ENCODE data around the gene MAML2.

MAML2 gene

DNA sequence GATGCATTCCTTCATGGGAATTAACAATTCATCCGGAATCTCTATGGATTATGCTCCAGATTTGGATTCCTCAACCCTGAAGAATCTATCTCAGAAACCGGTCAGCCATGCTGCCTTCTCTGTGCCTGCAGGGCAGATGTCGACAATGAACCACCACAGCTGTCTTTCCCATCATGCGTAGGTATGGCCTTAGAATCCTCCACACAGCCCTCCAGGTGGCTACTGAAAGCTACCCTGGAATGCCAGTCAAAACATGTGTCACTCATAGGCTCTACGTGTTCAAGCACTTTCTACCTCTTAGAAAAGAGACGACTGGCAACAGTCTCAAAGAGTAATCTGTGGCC lies 19.4 kb downstream of the MAML2 start:
- TF ChIP-seq, protein P1, sequence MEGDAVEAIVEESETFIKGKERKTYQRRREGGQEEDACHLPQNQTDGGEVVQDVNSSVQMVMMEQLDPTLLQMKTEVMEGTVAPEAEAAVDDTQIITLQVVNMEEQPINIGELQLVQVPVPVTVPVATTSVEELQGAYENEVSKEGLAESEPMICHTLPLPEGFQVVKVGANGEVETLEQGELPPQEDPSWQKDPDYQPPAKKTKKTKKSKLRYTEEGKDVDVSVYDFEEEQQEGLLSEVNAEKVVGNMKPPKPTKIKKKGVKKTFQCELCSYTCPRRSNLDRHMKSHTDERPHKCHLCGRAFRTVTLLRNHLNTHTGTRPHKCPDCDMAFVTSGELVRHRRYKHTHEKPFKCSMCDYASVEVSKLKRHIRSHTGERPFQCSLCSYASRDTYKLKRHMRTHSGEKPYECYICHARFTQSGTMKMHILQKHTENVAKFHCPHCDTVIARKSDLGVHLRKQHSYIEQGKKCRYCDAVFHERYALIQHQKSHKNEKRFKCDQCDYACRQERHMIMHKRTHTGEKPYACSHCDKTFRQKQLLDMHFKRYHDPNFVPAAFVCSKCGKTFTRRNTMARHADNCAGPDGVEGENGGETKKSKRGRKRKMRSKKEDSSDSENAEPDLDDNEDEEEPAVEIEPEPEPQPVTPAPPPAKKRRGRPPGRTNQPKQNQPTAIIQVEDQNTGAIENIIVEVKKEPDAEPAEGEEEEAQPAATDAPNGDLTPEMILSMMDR (conservative IDR thresholded peaks at IDR 0.05), result no peak
- no peak for TF ChIP-seq ZFX (IDR thresholded peaks at IDR 0.05)
- no peak overlapping the region for H3K27ac ChIP-seq

DNA sequence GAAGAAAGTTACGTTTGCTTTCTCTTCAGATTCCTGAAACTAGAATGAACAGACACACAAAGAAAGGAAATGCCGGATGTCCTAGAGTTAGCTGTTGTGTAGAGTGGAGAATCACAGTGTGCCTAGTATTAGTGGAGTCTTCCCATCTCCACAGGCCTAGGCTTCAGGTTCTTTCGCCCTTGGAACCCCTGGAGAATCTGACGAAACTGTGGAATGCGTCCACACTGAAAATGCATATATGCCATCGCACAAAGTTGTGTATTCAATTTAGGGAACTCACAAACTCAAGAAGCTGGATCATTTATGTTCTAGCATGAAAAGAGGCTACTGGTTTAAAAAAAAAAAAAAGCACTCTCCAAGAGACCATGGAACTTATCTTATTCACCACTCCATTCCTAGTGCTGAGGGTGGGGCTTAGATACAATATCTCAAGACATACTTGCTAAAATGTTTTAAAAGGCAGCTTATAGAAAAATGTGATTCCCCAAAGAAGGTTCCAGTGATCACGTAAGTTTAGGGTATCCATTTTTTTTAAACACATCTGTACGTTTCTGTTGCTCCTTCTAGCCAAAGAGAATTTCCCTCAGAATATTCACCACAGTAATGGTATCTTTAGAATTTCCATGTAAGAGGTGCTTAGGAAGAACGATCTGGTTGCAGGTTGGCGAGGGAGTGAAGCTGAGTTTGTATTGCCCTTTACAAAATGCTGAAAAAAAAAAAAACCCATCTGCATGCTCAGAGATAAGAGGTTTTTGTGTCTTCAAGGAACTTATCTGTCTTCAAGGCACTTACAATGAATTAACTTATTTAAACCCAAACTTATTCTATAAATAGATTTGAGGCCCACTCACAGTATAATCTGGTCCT lies 20.0 kb downstream of the MAML2 start:
- H3K27ac ChIP-seq, result no peak overlapping the region
- TF ChIP-seq, protein P1 (conservative IDR thresholded peaks at IDR 0.05), result no peak
- TF ChIP-seq ZFX (IDR thresholded peaks at IDR 0.05), result no peak

GRCh38 chr11:96321091-96321490 lies 21.9 kb downstream of the MAML2 start:
- no peak overlapping the region for H3K27ac ChIP-seq
- TF ChIP-seq, protein P1 (conservative IDR thresholded peaks at IDR 0.05), result no peak
- TF ChIP-seq ZFX (IDR thresholded peaks at IDR 0.05), result no peak

- TF ChIP-seq, protein P1 (conservative IDR thresholded peaks at IDR 0.05), result no peak
- no peak for TF ChIP-seq ZFX (IDR thresholded peaks at IDR 0.05)
- H3K27ac ChIP-seq, result no peak overlapping the region
Measured at GRCh38 chr11:96319898-96320656, 22.9 kb downstream of the MAML2 start.

DNA sequence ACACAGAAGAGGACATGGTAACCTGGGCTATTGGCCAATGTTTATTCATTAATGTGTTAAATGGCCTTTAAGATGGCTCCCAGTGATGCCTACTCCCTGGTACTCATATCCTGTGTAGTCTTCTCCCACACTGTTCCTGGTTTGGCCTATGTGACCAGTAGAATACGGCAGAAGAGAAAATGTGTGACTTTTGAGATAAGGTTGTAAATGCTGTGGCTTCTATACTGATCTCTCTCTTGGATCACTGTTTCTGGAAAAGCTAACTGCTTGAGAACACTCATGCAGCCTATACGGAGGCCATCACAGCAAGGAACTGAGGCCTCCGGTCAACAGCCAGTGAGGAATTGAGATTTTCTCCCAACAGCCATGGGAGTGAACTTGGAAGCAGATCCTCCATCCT lies 24.1 kb downstream of the MAML2 start:
- no peak overlapping the region for H3K27ac ChIP-seq
- TF ChIP-seq ZFX (IDR thresholded peaks at IDR 0.05), result no peak
- TF ChIP-seq, protein P1 (conservative IDR thresholded peaks at IDR 0.05), result no peak

DNA sequence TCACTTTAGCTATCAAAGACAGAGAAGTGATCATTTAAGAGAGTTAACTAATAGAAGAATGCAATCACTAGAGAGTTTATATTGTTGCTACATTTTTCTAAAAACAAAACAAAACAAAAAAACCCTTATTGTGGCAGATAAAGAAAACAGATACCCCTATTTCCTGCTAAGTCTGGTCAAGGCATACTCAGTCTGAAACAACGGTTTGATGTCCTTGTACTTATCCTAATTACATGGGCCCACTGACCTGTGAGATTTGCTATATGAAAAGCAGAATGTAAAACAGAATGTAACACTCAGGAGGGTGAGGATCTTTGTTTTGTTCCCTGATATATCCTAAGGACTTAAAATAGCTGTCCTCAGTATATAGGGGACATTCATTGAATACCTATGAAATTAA lies 24.6 kb downstream of the MAML2 start:
- no peak for TF ChIP-seq ZFX (IDR thresholded peaks at IDR 0.05)
- TF ChIP-seq, protein P1 (conservative IDR thresholded peaks at IDR 0.05), result no peak
- H3K27ac ChIP-seq, result no peak overlapping the region

DNA sequence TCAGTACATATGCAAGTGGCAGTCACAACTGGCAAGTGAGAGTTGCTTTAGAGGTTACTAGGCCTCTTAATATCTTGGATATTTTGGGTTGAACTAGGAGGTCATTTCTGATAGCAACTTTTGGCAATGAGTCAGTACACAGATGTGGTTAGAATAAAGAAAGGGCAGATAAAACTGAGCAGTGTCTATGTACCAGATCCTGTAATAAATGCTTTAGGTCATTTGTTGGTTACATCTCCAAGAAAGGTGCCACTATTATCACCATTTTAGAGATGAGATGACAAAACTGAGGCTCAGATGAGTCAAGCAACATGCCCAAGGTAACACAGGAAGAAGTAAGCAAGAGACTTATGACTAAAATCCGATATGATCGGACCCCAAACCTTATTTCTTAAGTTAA lies 25.0 kb downstream of the MAML2 start:
- TF ChIP-seq, protein P1 (conservative IDR thresholded peaks at IDR 0.05), result no peak
- TF ChIP-seq ZFX (IDR thresholded peaks at IDR 0.05), result no peak
- H3K27ac ChIP-seq, result no peak overlapping the region

All from C4-2B (cell line).